Nephron (organoid): Measurements from ENCODE around the gene SAMD3.

Experiments
- H3K27ac Mint-ChIP-seq, 3 experiments: 2 replicates each; pipeline ENCODE4 v1.8.0; 2020; ENCODE audit warnings: mixed read lengths in 3 of 3, mild to moderate bottlenecking in 2 of 3, moderate library complexity in 1 of 3
- H3K27me3 Mint-ChIP-seq: 2 replicates; pipeline ENCODE4 v1.8.0; 2021; ENCODE audit warnings: low read depth, mild to moderate bottlenecking, moderate library complexity, mixed read lengths
- H3K36me3 Mint-ChIP-seq: 2 replicates; pipeline ENCODE4 v1.8.0; 2020; ENCODE audit warnings: low read depth, mixed read lengths
- H3K4me1 Mint-ChIP-seq: 2 replicates; pipeline ENCODE4 v1.8.0; 2020; ENCODE audit warnings: mixed read lengths
- H3K4me3 Mint-ChIP-seq, 3 experiments: 2 replicates each; pipeline ENCODE4 v1.8.0; 2020; ENCODE audit warnings: mild to moderate bottlenecking in 3 of 3, mixed read lengths in 3 of 3, moderate library complexity in 2 of 3
- H3K9me3 Mint-ChIP-seq: 2 replicates; pipeline ENCODE4 v1.8.0; 2020; ENCODE audit warnings: mixed read lengths
- CTCF ChIP-seq, 3 experiments: fragments of 200-600 bp; sonication (generic); IDR thresholded peaks; one replicate each; pipeline ENCODE4 v1.5.0; 2021; ENCODE audit warnings: antibody characterized with exemption in 3 of 3; ENCODE audit not compliant: unreplicated experiment in 3 of 3

Gene SAMD3

GRCh38 chr6:130147111-130147510 is 75.6 kb downstream of the SAMD3 start:
- Mint-ChIP-seq H3K36me3 (peaks cover 22% of the 10 kb centered on the region), H3K27ac (no peak overlapping the region), H3K4me1 (no peaks in the 10 kb centered on the region), H3K27me3 (no peaks in the 10 kb centered on the region), H3K4me3 (no peak overlapping the region), H3K9me3 (no peaks in the 10 kb centered on the region)
- no peak for TF ChIP-seq CTCF (IDR thresholded peaks at IDR 0.05; ENCODE audit: unreplicated experiment in 3 of 3)

GRCh38 chr6:130143709-130144108 is 79.0 kb downstream of the SAMD3 start:
- Mint-ChIP-seq H3K9me3 (no peaks in the 10 kb centered on the region), H3K4me1 (no peaks in the 10 kb centered on the region), H3K36me3 (peaks cover 33% of the 10 kb centered on the region), H3K4me3 (no peak overlapping the region), H3K27ac (no peak overlapping the region), H3K27me3 (no peaks in the 10 kb centered on the region)
- TF ChIP-seq CTCF (IDR thresholded peaks at IDR 0.05; ENCODE audit: unreplicated experiment in 3 of 3) = no peak

GRCh38 chr6:130140084-130140483 is 82.7 kb downstream of the SAMD3 start:
- no peak overlapping the region for H3K27ac Mint-ChIP-seq
- TF ChIP-seq CTCF (IDR thresholded peaks at IDR 0.05; ENCODE audit: unreplicated experiment in 3 of 3) = no peak
- no peaks in the 10 kb centered on the region for H3K4me1 Mint-ChIP-seq
- peaks cover 59% of the 10 kb centered on the region for H3K36me3 Mint-ChIP-seq
- H3K27me3 Mint-ChIP-seq = no peaks in the 10 kb centered on the region
- no peak overlapping the region for H3K4me3 Mint-ChIP-seq
- H3K9me3 Mint-ChIP-seq = no peaks in the 10 kb centered on the region

- Mint-ChIP-seq H3K36me3 (peaks cover 63% of the 10 kb centered on the region), H3K27me3 (no peaks in the 10 kb centered on the region), H3K9me3 (no peaks in the 10 kb centered on the region), H3K4me3 (no peak overlapping the region), H3K27ac (no peak overlapping the region), H3K4me1 (peaks cover 5% of the 10 kb centered on the region)
- TF ChIP-seq CTCF (IDR thresholded peaks at IDR 0.05; ENCODE audit: unreplicated experiment in 3 of 3) = no peak
Measured at GRCh38 chr6:130138909-130139242, 83.9 kb downstream of the SAMD3 start.

- Mint-ChIP-seq H3K9me3 (no peaks in the 10 kb centered on the region), H3K4me1 (peaks cover 5% of the 10 kb centered on the region), H3K27me3 (no peaks in the 10 kb centered on the region), H3K36me3 (peaks cover 64% of the 10 kb centered on the region), H3K27ac (no peak overlapping the region), H3K4me3 (no peak overlapping the region)
- no peak for TF ChIP-seq CTCF (IDR thresholded peaks at IDR 0.05; ENCODE audit: unreplicated experiment in 3 of 3)
Measured at GRCh38 chr6:130138116-130138908, 84.4 kb downstream of the SAMD3 start.

GRCh38 chr6:130136798-130137197 is 86.0 kb downstream of the SAMD3 start:
- Mint-ChIP-seq H3K4me1 (peaks cover 5% of the 10 kb centered on the region), H3K27ac (no peak overlapping the region), H3K4me3 (no peak overlapping the region), H3K36me3 (peaks cover 59% of the 10 kb centered on the region), H3K27me3 (no peaks in the 10 kb centered on the region), H3K9me3 (no peaks in the 10 kb centered on the region)
- no peak for TF ChIP-seq CTCF (IDR thresholded peaks at IDR 0.05; ENCODE audit: unreplicated experiment in 3 of 3)
